ENCODE measurements around the gene CFTR. TPM values are rescaled to one million over a fixed set of nuclear protein-coding genes. Genes with fewer than 3 reads are reported as not detected.
"Not testable (repeated sequence)": the region's sequence is repeated elsewhere in the genome, so short reads cannot be mapped to it uniquely, and the experiment has no call there.

Gene CFTR
- total RNA-seq, 1 donor from 2014 or later = 0.18 TPM

DNA sequence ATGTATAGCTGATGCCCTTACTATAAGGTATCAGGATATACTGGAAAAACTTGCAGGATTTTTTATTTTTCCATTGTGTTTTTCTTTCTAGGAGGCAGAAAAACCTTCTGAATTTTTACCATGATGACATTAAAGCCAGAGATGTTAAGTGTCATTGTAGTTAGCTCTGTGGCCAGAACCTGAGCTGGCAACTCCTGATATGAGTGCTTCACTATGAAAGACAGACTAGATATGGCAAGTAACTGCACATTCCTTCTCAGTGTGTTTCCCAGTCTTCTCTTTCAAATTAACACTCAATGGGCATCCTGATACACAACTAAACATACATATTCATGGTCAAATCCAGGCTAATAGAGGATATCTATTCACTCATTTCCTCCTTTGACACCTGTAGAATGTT, 227.3 kb downstream of the CFTR start:
- no peaks in the 10 kb centered on the region for H3K27me3 Mint-ChIP-seq (ENCODE audit: unreplicated experiment)
- DNase-seq (ENCODE audit: low spot score) = no peak

DNA sequence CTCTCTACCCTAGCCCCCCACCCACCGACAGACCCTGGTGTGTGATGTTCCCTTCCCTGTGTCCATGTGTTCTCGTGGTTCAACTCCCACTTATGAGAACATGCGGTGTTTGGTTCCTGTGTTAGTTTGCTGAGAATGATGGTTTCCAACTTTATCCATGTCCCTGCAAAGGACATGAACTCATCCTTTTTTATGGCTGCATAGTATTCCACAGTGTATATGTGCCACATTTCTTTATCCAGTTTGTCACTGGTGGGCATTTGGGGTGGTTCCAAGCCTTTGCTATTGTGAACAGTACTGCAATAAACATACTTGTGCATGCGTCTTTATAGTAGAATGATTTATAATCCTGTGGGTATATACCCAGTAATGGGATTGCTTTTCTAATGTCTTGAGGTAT, 228.3 kb downstream of the CFTR start:
- not testable (repeated sequence) for H3K27ac Mint-ChIP-seq (ENCODE audit: unreplicated experiment); H3K4me3 Mint-ChIP-seq (ENCODE audit: unreplicated experiment); DNase-seq (ENCODE audit: low spot score); H3K27me3 Mint-ChIP-seq (ENCODE audit: unreplicated experiment); H3K9me3 Mint-ChIP-seq (ENCODE audit: unreplicated experiment); H3K4me1 Mint-ChIP-seq (ENCODE audit: unreplicated experiment); H3K36me3 Mint-ChIP-seq (ENCODE audit: low read depth, unreplicated experiment)

More for the DNA sequence above, 227.3 kb downstream of the CFTR start:
- Mint-ChIP-seq H3K9me3 (ENCODE audit: unreplicated experiment) (no peaks in the 10 kb centered on the region), H3K4me1 (ENCODE audit: unreplicated experiment) (no peaks in the 10 kb centered on the region), H3K4me3 (ENCODE audit: unreplicated experiment) (no peak overlapping the region), H3K36me3 (ENCODE audit: low read depth, unreplicated experiment) (no peaks in the 10 kb centered on the region), H3K27ac (ENCODE audit: unreplicated experiment) (no peak overlapping the region)
- TF ChIP-seq, protein P1, sequence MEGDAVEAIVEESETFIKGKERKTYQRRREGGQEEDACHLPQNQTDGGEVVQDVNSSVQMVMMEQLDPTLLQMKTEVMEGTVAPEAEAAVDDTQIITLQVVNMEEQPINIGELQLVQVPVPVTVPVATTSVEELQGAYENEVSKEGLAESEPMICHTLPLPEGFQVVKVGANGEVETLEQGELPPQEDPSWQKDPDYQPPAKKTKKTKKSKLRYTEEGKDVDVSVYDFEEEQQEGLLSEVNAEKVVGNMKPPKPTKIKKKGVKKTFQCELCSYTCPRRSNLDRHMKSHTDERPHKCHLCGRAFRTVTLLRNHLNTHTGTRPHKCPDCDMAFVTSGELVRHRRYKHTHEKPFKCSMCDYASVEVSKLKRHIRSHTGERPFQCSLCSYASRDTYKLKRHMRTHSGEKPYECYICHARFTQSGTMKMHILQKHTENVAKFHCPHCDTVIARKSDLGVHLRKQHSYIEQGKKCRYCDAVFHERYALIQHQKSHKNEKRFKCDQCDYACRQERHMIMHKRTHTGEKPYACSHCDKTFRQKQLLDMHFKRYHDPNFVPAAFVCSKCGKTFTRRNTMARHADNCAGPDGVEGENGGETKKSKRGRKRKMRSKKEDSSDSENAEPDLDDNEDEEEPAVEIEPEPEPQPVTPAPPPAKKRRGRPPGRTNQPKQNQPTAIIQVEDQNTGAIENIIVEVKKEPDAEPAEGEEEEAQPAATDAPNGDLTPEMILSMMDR (IDR thresholded peaks at IDR 0.05; ENCODE audit: unreplicated experiment) = no peak

DNA sequence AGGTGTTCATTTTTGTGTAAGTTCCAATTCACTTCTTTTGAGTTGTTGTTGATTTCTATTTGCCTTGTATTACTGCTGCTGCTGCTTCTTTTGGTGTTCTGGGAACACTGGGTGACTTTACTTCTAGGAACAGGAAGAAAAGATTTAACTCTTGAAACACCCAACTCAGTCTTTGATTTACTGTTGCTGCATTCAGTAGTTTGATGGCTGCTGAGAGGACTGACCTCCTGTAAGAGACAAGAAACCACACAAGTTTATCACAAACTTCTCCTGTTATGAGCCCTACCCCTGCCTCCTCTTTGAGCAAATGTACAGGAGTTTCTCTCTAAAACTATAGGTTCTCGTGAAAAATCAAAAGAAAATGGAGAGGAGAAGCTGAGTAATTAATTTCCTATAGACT, 231.7 kb downstream of the CFTR start:
- Mint-ChIP-seq H3K9me3 (ENCODE audit: unreplicated experiment) (no peaks in the 10 kb centered on the region), H3K27ac (ENCODE audit: unreplicated experiment) (no peak overlapping the region), H3K27me3 (ENCODE audit: unreplicated experiment) (peaks cover 5% of the 10 kb centered on the region), H3K4me1 (ENCODE audit: unreplicated experiment) (no peaks in the 10 kb centered on the region), H3K36me3 (ENCODE audit: low read depth, unreplicated experiment) (no peaks in the 10 kb centered on the region), H3K4me3 (ENCODE audit: unreplicated experiment) (no peak overlapping the region)
- TF ChIP-seq, protein P1 (IDR thresholded peaks at IDR 0.05; ENCODE audit: unreplicated experiment) = no peak
- no peak for DNase-seq (ENCODE audit: low spot score)

DNA sequence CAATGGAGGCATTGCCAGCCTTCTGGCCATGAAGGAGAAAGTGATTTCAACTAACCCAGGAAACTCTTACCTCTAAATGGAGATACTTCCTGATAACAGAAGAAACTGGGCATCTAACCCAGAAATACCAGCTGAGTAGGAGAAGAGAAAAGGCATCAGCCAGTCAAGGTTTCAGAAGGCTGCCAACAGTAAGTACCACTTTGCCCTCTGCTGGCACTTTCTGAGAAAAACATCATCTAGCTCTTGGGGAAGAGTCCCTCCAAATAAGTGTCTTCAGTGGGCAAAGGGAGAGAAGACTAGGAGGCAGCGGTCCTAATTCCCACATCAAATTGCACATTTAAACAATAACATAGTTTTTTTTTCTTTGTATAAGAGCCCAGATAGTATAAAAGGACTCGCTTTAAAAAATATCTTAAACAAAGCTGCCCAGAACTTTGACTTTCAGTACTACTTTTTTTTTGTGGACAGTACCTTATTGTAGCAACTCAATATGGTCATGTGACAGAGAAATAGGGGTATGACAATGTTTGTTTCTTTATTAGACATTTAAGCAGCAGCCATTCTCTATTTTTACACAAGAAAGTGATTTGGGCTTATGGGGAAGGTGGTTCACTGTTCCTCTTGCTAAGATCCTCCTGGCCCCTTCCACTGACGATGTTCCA, 236.1 kb downstream of the CFTR start:
- H3K9me3 Mint-ChIP-seq (ENCODE audit: unreplicated experiment) = no peaks in the 10 kb centered on the region
- peaks cover 5% of the 10 kb centered on the region for H3K27me3 Mint-ChIP-seq (ENCODE audit: unreplicated experiment)
- H3K4me3 Mint-ChIP-seq (ENCODE audit: unreplicated experiment) = no peak overlapping the region
- H3K36me3 Mint-ChIP-seq (ENCODE audit: low read depth, unreplicated experiment) = no peaks in the 10 kb centered on the region
- peak; percentile 57 for DNase-seq (ENCODE audit: low spot score)
- H3K4me1 Mint-ChIP-seq (ENCODE audit: unreplicated experiment) = no peaks in the 10 kb centered on the region
- H3K27ac Mint-ChIP-seq (ENCODE audit: unreplicated experiment) = no peak overlapping the region
- TF ChIP-seq, protein P1 (IDR thresholded peaks at IDR 0.05; ENCODE audit: unreplicated experiment) = peak; percentile 50

DNA sequence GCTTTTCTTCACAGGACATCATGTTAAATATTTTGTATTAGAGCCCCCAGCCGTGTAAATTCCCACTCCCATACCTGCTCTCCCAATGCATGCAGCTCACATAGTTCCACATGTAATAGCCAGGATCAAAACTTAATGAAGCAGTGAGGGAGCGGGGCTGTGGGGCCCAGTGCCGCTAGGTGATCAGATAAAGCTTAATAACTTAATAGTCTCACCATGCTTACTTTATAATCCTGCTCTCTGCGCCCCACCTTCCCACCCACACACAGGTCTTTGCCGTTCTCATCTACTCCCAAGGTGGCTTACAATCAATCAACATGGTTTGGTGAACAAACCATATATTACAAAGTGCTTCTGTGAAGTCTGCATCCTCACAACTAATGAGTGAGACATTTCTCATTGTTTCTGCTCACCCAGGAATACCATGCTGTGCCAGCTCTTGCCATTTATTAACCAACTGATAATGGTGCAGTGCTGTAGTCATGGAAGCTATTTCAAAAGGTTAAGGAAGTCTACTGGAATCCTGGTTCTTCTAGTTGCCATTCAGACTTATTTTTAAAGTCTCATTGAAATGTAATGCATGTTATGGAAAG, 237.0 kb downstream of the CFTR start:
- Mint-ChIP-seq H3K4me1 (ENCODE audit: unreplicated experiment) (no peaks in the 10 kb centered on the region), H3K9me3 (ENCODE audit: unreplicated experiment) (no peaks in the 10 kb centered on the region), H3K4me3 (ENCODE audit: unreplicated experiment) (peak overlapping the region; percentile 32), H3K36me3 (ENCODE audit: low read depth, unreplicated experiment) (no peaks in the 10 kb centered on the region), H3K27ac (ENCODE audit: unreplicated experiment) (no peak overlapping the region), H3K27me3 (ENCODE audit: unreplicated experiment) (peaks cover 5% of the 10 kb centered on the region)
- no peak for DNase-seq (ENCODE audit: low spot score)
- TF ChIP-seq, protein P1 (IDR thresholded peaks at IDR 0.05; ENCODE audit: unreplicated experiment) = no peak
